Liver (tissue), 9 donors: ENCODE results near the gene JAG2. TPM values are rescaled to one million over a fixed set of nuclear protein-coding genes. Genes with fewer than 3 reads are reported as not detected.
A peak's percentile ranks its signal among the peaks of the same experiment; 100 is the strongest.

Source experiments
- DNase-seq: peaks from one replicate; pipeline ENCODE4 v3.0.0-alpha.2; 2017; ENCODE audit warnings: low spot score
- H3K27ac ChIP-seq, 2 donors: one replicate each; pipeline ENCODE4 v1.7.0; 2013; ENCODE audit warnings: inconsistent platforms in 2 of 2, low read length in 2 of 2, control low read depth in 1 of 2, low read depth in 1 of 2, mild to moderate bottlenecking in 1 of 2
- H3K27me3 ChIP-seq, 4 donors: one replicate each; pipeline versions ENCODE4 v1.6.1 to v1.7.0; 2013; ENCODE audit warnings: low read length in 3 of 4, inconsistent platforms in 1 of 4, mild to moderate bottlenecking in 1 of 4, moderate library complexity in 1 of 4; ENCODE audit not compliant: control insufficient read depth in 4 of 4, insufficient read depth in 4 of 4
- H3K36me3 ChIP-seq, 4 donors: one replicate each; pipeline versions ENCODE4 v1.6.1 to v1.7.0; 2013; ENCODE audit warnings: low read length in 3 of 4, mild to moderate bottlenecking in 3 of 4, low read depth in 1 of 4, moderate library complexity in 1 of 4; ENCODE audit not compliant: control insufficient read depth in 4 of 4, insufficient read depth in 3 of 4
- H3K4me1 ChIP-seq, 4 donors: one replicate each; pipeline versions ENCODE4 v1.6.1 to v1.7.0; 2013; ENCODE audit warnings: low read length in 3 of 4, mild to moderate bottlenecking in 3 of 4, moderate library complexity in 1 of 4; ENCODE audit not compliant: control insufficient read depth in 4 of 4, insufficient read depth in 4 of 4
- H3K4me3 ChIP-seq, 3 donors: one replicate each; pipeline versions ENCODE4 v1.6.1 to v1.7.0; 2013; ENCODE audit warnings: low read length in 3 of 3, control low read depth in 1 of 3, low read depth in 1 of 3, mild to moderate bottlenecking in 1 of 3
- H3K9ac ChIP-seq, 2 donors: one replicate each; pipeline ENCODE4 v1.7.0; 2013; ENCODE audit warnings: low read length in 2 of 2, mild to moderate bottlenecking in 2 of 2, moderate library complexity in 2 of 2, control low read depth in 1 of 2, low read depth in 1 of 2
- H3K9me3 ChIP-seq, 4 donors: one replicate each; pipeline versions ENCODE4 v1.6.1 to v1.7.0; 2013; ENCODE audit warnings: low read length in 3 of 4; ENCODE audit not compliant: control insufficient read depth in 4 of 4
- NR2F2 ChIP-seq: IDR thresholded peaks from 2 replicates; pipeline ENCODE4 v1.6.1; 2016; ENCODE audit warnings: antibody characterized with exemption
- RAD21 ChIP-seq, 2 donors: IDR thresholded peaks; 2 replicates each; pipeline ENCODE4 v1.6.1; 2016; ENCODE audit warnings: antibody characterized with exemption in 2 of 2, mild to moderate bottlenecking in 2 of 2
- SP1 ChIP-seq: IDR thresholded peaks from 2 replicates; pipeline ENCODE4 v1.6.1; 2018; ENCODE audit warnings: antibody characterized with exemption, mild to moderate bottlenecking
- YY1 ChIP-seq: IDR thresholded peaks from 2 replicates; pipeline ENCODE4 v1.6.1; 2016; ENCODE audit warnings: antibody characterized with exemption, mild to moderate bottlenecking
- WGBS: extraction: QIAGEN DNeasy Blood & Tissue Kit; methylation state at CpG from one replicate; pipeline ENCODE4 v1.1.7; 2013; 5-methylcytosine and 5-hydroxymethylcytosine counted together
- polyA plus RNA-seq, 2 donors: library from polyadenylated mRNA; stranded (reverse) in 1 of 2; unstranded in 1 of 2; fragments of 200-250 nt in 1 of 2; fragments of >200 nt in 1 of 2; fragmentation: Nextera tagmentation in 1 of 2; extraction: Ambion mirVana in 1 of 2; gene quantifications; one replicate each; pipeline versions ENCODE4 v1.2.1 to v1.2.3, GENCODE V29; 2013 to 2015
- total RNA-seq, 2 donors: library from RNA; depleted of rRNA; stranded (reverse); fragments of >200 nt; gene quantifications; one replicate each; pipeline ENCODE4 v1.2.3, GENCODE V29; 2014
- TF ChIP-seq, protein P1 (sequence below): IDR thresholded peaks from 2 replicates; pipeline ENCODE4 v1.6.1; 2016; ENCODE audit warnings: antibody characterized with exemption
- TF ChIP-seq, protein P2 (sequence below): IDR thresholded peaks from 2 replicates; pipeline ENCODE4 v1.6.1; 2016; ENCODE audit warnings: antibody characterized with exemption
- TF ChIP-seq, protein P3 (sequence below): fragments of 150-350 bp; IDR thresholded peaks from 2 replicates; pipeline ENCODE4 v1.5.1; 2017; ENCODE audit warnings: improper control_type of control experiment, low read depth, low read length; ENCODE audit not compliant: missing input control
- donor health status: healthy.
- donor health status: healthy.
- donor health status: healthy.
- donor health status: healthy.
- donor health status: healthy.

Gene JAG2
- total and polyA plus RNA-seq, 4 donors: 0.24 to 1.0 (median 0.54) TPM

DNA sequence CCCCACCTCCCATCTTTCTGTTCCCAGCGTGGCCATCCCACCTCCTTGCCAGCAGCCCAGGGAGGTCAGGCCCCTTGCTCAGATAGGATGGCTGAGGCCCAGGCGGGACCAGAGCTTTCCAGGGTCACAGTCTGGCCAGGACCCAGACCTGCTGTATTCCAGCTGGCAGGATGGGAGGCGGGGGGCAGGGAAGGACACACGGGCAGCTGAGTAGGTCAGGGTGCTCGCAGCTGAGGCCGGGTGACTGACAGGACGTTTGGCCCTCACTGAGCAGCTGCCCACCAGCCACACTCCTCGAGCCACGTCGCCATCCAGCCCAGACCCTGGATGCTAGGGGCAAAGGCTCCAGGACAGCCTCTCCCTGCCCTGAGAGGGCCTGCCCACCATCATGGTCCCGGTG, 8.5 kb upstream of the JAG2 start:
- no peak for DNase-seq
- TF ChIP-seq NR2F2: no peak
- no peak for TF ChIP-seq SP1
- TF ChIP-seq RAD21 (IDR thresholded peaks at IDR 0.05): no peak
- no peak for TF ChIP-seq YY1
- TF ChIP-seq, protein P1, sequence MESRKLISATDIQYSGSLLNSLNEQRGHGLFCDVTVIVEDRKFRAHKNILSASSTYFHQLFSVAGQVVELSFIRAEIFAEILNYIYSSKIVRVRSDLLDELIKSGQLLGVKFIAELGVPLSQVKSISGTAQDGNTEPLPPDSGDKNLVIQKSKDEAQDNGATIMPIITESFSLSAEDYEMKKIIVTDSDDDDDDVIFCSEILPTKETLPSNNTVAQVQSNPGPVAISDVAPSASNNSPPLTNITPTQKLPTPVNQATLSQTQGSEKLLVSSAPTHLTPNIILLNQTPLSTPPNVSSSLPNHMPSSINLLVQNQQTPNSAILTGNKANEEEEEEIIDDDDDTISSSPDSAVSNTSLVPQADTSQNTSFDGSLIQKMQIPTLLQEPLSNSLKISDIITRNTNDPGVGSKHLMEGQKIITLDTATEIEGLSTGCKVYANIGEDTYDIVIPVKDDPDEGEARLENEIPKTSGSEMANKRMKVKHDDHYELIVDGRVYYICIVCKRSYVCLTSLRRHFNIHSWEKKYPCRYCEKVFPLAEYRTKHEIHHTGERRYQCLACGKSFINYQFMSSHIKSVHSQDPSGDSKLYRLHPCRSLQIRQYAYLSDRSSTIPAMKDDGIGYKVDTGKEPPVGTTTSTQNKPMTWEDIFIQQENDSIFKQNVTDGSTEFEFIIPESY: no peak
- TF ChIP-seq, protein P2, sequence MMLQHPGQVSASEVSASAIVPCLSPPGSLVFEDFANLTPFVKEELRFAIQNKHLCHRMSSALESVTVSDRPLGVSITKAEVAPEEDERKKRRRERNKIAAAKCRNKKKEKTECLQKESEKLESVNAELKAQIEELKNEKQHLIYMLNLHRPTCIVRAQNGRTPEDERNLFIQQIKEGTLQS: no peak
- TF ChIP-seq, protein P3, sequence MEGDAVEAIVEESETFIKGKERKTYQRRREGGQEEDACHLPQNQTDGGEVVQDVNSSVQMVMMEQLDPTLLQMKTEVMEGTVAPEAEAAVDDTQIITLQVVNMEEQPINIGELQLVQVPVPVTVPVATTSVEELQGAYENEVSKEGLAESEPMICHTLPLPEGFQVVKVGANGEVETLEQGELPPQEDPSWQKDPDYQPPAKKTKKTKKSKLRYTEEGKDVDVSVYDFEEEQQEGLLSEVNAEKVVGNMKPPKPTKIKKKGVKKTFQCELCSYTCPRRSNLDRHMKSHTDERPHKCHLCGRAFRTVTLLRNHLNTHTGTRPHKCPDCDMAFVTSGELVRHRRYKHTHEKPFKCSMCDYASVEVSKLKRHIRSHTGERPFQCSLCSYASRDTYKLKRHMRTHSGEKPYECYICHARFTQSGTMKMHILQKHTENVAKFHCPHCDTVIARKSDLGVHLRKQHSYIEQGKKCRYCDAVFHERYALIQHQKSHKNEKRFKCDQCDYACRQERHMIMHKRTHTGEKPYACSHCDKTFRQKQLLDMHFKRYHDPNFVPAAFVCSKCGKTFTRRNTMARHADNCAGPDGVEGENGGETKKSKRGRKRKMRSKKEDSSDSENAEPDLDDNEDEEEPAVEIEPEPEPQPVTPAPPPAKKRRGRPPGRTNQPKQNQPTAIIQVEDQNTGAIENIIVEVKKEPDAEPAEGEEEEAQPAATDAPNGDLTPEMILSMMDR: no peak
- Histone ChIP-seq H3K27me3 (no peaks in the 10 kb centered on the region), H3K4me1 (peaks cover 4 to 30% (median 14%) of the 10 kb centered on the region in 4 donors), H3K27ac (no peak overlapping the region), H3K9me3 (no peaks in the 10 kb centered on the region), H3K36me3 (no peaks in the 10 kb centered on the region), H3K4me3 (no peak overlapping the region), H3K9ac (no peak overlapping the region)
- 71% methylated on average over 11 of the region's 11 CpGs for WGBS

DNA sequence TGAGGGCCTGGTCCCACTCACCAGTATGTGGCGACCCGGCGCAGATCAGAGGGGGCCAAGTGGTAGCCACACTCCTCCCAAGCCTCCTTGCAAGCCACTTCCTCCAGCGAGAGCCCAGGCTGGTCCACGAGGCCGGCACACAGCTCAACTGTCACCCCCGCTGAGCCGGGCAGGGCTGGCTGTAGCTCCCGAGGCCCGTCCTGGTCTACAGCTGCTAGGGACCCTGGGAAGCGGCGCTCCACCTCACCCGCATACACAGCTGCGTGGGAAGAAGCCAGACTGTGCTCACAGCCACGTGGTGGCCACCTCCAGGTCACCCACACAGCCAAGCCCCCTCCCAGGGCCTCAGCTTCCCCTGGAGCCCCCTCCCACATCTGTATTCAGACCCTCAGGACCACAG, 7.9 kb upstream of the JAG2 start:
- Histone ChIP-seq H3K27ac (no peak overlapping the region), H3K27me3 (no peaks in the 10 kb centered on the region), H3K4me1 (peaks cover 2 to 24% (median 10%) of the 10 kb centered on the region in 4 donors), H3K4me3 (no peak overlapping the region), H3K9me3 (no peaks in the 10 kb centered on the region), H3K36me3 (no peaks in the 10 kb centered on the region), H3K9ac (no peak overlapping the region)
- DNase-seq: no peak
- 90% methylated on average over 15 of the region's 15 CpGs for WGBS
- TF ChIP-seq, protein P3: no peak

DNA sequence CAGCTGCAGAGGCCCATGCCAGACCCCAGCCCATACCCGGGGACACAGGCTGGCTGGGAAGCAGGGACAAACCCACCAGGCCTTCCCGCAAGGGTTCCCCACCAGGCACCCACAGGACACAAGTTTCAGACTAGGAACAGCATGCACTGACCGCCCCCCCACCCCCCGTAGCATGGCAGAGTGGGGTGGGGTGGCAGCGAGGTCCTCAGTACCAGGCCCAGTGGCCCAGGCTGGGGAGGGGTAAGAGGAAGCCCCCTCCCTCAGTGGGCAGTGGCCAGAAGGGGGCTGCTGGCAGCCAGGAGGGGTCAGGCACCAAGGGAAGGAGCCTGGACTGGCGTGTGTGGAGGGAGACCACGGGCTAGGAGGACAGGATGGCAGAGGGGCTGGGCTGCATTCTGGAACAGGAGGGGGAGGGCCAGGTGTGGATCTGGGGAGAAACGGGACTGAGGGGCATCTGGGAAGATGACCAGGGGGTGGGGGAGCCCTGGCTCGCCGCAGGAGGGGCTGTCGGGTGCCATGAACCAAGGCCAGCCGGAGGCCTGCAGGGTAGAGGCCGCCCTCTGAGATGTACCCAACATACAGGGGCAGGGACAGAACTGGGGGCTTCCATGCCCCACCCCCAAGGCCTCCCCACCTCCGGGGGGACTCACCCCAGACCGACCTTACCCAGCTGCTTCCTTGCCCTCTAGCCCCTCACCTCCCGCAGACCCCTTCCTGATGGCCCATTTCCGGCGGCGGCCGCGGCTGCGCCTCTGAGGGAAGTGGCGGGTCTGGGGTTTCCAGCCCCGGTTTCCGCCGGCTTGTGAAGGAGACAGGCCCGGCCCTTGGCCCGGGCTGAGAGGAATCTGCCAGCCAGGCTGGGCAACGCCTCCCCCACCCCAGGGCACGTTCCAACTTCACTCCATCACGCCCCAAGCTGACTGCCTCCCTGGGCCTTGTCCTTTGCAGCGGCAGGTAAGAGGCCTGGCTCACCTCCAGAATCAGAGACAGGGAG, 5.6 kb upstream of the JAG2 start:
- no peaks in the 10 kb centered on the region for H3K36me3 ChIP-seq
- H3K27me3 ChIP-seq: peaks cover 0 to 3% (median 0%) of the 10 kb centered on the region in 4 donors
- no peaks in the 10 kb centered on the region for H3K9me3 ChIP-seq
- 79% methylated on average over 32 of the region's 32 CpGs for WGBS
- peaks cover 0 to 13% (median 6%) of the 10 kb centered on the region in 4 donors for H3K4me1 ChIP-seq
- no peak overlapping the region for H3K4me3 ChIP-seq
- H3K27ac ChIP-seq: no peak overlapping the region
- no peak for DNase-seq
- H3K9ac ChIP-seq: no peak overlapping the region
- TF ChIP-seq YY1: no peak
- TF ChIP-seq NR2F2: peak; percentile 79
